ENCODE data around the gene EML4.
"Not testable (repeated sequence)": the region's sequence is repeated elsewhere in the genome, so short reads cannot be mapped to it uniquely, and the experiment has no call there.

EML4 gene

DNA sequence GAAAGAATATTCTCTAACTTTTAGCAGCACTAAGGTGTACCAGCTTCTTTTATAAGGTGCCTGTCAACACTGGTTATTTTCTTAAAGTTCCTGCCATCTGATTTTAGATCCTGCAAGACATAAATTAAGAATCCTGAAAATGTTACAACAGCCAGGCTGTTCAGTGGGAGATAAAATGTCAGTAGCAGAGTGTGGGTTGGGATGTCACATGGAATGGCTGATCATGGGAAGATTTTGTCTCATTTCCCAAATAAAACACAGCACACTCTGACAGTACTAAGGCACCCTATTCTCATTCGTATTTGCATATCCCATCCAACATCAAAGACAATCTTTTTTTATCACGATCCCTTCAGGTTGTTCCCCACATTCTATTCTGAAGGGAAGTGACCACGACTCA is 194.3 kb downstream of the EML4 start:
- DNase-seq: no peak

- DNase-seq: no peak
Observed at GRCh38 chr2:42364658-42365057, 195.5 kb downstream of the EML4 start.

DNA sequence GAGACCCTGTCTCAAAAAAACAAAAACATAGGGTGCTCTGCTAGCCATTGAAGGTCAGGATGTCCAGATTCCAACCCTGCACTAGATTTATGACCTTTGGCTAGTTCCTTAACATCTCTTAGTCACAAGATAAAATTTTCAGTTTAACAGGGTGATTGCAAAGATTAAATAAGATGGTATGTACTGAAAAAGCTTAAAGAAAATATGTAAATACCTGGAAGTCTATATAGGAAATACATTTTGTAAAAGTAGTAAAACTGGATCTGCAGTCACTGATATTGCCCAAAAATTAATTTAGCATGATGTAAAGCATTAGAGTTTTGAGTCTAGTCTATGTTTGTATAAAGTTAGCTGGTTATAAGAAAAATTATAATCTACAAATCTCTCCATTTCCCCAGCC is 197.3 kb downstream of the EML4 start:
- no peak for DNase-seq

DNA sequence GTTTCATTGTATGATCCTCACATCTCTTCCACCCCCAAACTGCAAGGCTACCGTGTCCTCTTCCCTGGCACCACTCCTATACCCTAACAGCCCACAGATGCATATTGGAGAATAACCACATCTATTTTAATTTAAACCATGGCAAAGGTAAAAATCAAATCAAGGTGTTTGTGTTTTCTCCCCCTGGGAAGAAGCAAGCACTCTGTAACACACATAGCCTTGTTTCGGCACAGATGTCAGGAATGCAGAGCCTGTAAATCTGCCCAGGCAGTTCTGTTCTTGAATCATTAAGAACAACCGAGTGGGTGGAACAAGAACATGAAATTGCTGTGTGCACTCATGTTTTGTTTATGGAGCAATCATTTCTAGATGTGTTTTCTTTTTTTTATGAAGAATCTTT is 198.7 kb downstream of the EML4 start:
- no peak for DNase-seq

DNA sequence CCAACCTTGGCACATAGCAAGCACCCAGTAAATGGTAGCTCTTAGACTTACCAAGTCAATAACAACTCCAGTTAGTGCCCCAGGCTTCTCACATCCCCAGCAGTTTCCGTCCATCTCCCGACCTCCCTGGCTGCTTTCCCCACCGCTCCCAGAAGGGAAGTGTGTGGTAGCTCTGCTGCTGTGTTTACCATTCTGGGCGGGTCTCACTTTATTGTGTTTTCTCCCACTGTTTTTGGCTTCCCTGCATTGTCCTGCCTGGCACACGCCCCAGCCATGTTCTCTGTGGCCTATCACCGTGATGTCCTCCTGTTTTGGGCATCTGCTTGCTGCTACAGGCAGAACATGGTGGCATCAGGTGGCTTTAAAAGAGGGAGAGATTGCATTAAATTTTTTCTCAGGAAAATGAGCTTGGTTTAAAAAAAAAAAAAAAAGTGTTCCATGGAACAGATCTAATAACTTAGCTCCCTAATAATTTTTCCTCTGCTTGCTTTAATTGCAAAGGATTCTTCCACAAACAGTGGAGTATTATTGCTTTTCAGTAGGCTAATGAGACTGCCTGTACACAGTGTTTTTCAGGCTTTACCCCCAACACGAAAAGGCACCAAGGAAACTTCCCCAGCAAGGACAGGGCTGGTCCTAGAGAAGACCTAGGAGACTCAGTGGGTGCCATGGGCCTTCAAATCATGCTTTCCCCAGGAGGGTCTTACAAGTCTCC is 199.8 kb downstream of the EML4 start:
- DNase-seq: no peak

GRCh38 chr2:42369532-42370229 is 200.5 kb downstream of the EML4 start:
- no peak for DNase-seq

- no peak for DNase-seq
Observed at GRCh38 chr2:42371611-42372473, 202.7 kb downstream of the EML4 start.

DNA sequence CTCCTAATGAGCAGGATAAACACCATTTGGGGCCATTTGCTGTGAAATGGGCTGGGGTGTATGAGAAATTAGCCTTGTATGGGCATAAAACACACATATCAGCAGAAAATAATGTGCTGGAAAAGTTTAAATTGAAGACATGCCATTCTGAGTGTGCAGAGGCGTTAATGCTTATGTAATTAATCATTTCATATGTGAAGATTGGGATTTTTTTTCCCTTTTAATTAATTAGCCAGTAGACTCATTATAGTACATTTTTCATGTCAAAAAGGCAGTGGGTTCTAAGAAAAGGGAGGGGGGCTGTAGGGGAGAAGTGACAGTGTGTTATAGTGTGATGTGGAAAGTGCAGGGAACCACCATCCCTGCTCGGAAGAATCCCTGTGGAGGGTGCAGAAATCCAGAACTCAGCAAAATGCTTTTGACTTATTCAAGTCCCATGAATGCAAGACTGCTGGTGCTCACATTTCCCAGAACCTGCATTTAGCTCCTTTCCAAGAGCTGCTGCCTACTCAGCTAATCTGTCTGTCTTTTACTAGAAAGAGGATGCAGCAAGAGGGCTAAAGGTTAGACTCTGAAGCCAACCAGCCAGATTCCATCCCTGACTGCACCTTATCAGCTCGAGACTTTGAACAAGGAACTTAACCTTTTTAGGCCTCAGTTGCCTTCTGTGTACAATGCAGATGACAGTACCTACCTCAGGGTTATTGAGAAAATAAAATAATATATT is 203.5 kb downstream of the EML4 start:
- no peak for DNase-seq

DNA sequence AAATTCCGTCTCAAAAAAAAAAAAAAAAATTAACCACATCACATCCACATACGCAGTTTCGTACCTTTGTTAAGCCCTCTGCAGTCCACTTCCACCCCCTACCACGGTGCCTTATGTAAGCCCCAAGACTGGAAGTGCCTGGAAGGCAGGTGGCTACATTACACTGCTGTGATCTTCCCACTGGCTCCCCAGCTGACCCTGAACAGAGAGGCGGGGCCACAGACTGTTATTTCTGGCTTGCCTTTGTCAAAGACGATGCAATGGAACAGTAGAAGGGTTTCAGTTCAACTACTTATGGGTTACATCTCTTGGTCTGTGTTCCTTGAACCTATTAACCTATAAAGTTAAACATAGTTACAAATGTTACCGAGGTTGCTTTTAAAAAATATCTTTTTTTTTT is 207.6 kb downstream of the EML4 start:
- DNase-seq: no peak

- DNase-seq: no peak
Observed at GRCh38 chr2:42378415-42378814, 209.3 kb downstream of the EML4 start.

DNA sequence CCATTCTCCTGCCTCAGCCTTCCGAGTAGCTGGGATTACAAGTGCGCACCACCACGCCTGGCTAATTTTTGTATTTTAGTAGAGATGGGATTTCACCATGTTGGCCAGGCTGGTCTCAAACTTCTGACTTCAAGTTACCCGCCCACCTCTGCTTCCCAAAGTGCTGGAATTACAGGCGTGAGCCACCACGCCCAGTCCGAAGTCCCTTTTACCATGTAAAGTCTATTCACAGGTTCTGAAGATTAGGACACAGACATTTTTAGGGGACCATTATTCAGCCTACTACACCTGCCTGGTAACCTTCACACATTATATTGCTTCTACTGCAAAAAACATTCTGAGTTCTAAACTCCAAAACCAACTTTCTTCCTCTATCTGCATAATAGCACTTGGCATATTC is 210.9 kb downstream of the EML4 start:
- DNase-seq: not testable (repeated sequence)

GRCh38 chr2:42382144-42382543 is 213.0 kb downstream of the EML4 start:
- DNase-seq: no peak

Data from CD4-positive, alpha-beta T cell treated with Interleukin-17A for 1 hour (primary cell).